SU-DHL-6 (cell line): Measurements from ENCODE around the gene DCC.

Source experiments
- H2AFZ ChIP-seq: fragments of 200-600 bp; sonication (generic); 2 replicates; pipeline ENCODE4 v1.6.1; 2014; ENCODE audit warnings: low read depth, mild to moderate bottlenecking, moderate library complexity, mixed read lengths, antibody characterized with exemption, low read length; ENCODE audit not compliant: severe bottlenecking
- H3F3A ChIP-seq: fragments of 200-600 bp; shearing (Covaris generic); 2 replicates; pipeline ENCODE4 v1.6.0; 2016; ENCODE audit warnings: antibody characterized with exemption, mild to moderate bottlenecking; ENCODE audit not compliant: insufficient read depth
- H3K27ac ChIP-seq: fragments of 200-600 bp; sonication (generic); 2 replicates; pipeline ENCODE4 v1.5.1; 2016; ENCODE audit warnings: low read depth, mild to moderate bottlenecking, low read length, moderate library complexity, mixed read lengths
- H3K27me3 ChIP-seq: fragments of 200-600 bp; sonication (generic), shearing (Covaris generic); 2 replicates; pipeline ENCODE4 v1.6.0; 2014; ENCODE audit warnings: mild to moderate bottlenecking, low read length
- H3K36me3 ChIP-seq: fragments of 200-600 bp; sonication (generic); 2 replicates; pipeline ENCODE4 v1.6.1; 2014; ENCODE audit warnings: mild to moderate bottlenecking, low read length, mixed read lengths
- H3K4me2 ChIP-seq: fragments of 300-600, 200-600 bp; shearing (Covaris generic), sonication (generic); 2 replicates; pipeline ENCODE4 v1.6.0; 2014; ENCODE audit warnings: low read length, low read depth, mild to moderate bottlenecking; ENCODE audit not compliant: poor library complexity, severe bottlenecking
- H3K4me3 ChIP-seq: fragments of 200-600 bp; sonication (generic); 2 replicates; pipeline ENCODE4 v1.5.1; 2014; ENCODE audit warnings: antibody characterized with exemption, low read length, mild to moderate bottlenecking, mixed read lengths; ENCODE audit not compliant: insufficient read depth, poor library complexity, severe bottlenecking
- H3K79me2 ChIP-seq: fragments of 200-600 bp; sonication (generic); 2 replicates; pipeline ENCODE4 v1.6.1; 2014; ENCODE audit warnings: mild to moderate bottlenecking, low read length, moderate library complexity; ENCODE audit not compliant: insufficient read depth
- H3K9ac ChIP-seq: fragments of 200-600 bp; sonication (generic); 2 replicates; pipeline ENCODE4 v1.7.0; 2014; ENCODE audit warnings: mild to moderate bottlenecking, low read length
- H3K9me2 ChIP-seq: fragments of 200-600 bp; sonication (generic); replicated peaks from 2 replicates; pipeline ENCODE4 v1.6.1; 2014; ENCODE audit warnings: low read length; ENCODE audit not compliant: insufficient read depth
- H3K9me3 ChIP-seq: fragments of 200-600 bp; sonication (generic); 2 replicates; pipeline ENCODE4 v1.6.1; 2014; ENCODE audit warnings: low read length, mixed read lengths; ENCODE audit not compliant: insufficient read depth
- H4K20me1 ChIP-seq: fragments of 200-600 bp; sonication (generic); 2 replicates; pipeline ENCODE4 v1.6.1; 2014; ENCODE audit warnings: low read depth, mild to moderate bottlenecking, antibody characterized with exemption, low read length, moderate library complexity, mixed read lengths
- EZH2phosphoT487 ChIP-seq: fragments of 200-600 bp; sonication (generic), shearing (Covaris generic); conservative IDR thresholded peaks from 2 replicates; pipeline ENCODE4 v1.6.1; 2018; ENCODE audit warnings: mild to moderate bottlenecking, antibody characterized with exemption, low read length, moderate library complexity, mixed read lengths
- TF ChIP-seq, protein P1 (sequence below): fragments of 200-600 bp; sonication (generic); IDR thresholded peaks from one replicate; pipeline ENCODE4 v1.5.1; 2017; ENCODE audit warnings: antibody characterized with exemption, mild to moderate bottlenecking, low read length, moderate library complexity; ENCODE audit not compliant: insufficient read depth, poor library complexity, severe bottlenecking

DCC gene

DNA sequence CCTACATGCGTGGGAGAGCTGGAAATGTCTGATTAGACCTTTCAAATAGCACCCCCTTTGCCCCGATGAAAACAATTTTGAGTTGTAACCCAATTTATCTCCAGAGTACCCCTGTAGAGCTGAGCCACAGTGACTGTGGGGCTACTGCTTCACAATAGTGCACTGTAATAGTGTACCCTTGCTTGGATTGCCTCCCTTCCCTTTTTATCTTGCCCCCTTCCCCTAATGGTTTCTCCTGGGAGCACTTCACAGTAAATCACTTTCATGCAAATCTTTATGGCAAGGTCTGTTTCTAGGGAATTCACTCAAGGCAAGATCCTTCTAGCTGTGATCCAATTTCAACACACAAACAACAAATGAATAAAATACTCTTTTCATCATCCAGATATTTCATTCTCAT lies 1196.9 kb downstream of the DCC start:
- Histone ChIP-seq H4K20me1 (no peaks in the 10 kb centered on the region), H3K9me3 (no peaks in the 10 kb centered on the region), H3K36me3 (no peaks in the 10 kb centered on the region), H3K9me2 (0 out of 2 replicates have a peak, but pooled peaks cover 4% of the 10 kb centered on the region), H3K9ac (no peak overlapping the region), H3F3A (no peaks in the 10 kb centered on the region), H3K4me3 (no peak overlapping the region), H3K79me2 (no peaks in the 10 kb centered on the region), H2AFZ (no peak overlapping the region), H3K4me2 (no peak overlapping the region), H3K27ac (no peak overlapping the region), H3K27me3 (no peaks in the 10 kb centered on the region)
- TF ChIP-seq, protein P1, sequence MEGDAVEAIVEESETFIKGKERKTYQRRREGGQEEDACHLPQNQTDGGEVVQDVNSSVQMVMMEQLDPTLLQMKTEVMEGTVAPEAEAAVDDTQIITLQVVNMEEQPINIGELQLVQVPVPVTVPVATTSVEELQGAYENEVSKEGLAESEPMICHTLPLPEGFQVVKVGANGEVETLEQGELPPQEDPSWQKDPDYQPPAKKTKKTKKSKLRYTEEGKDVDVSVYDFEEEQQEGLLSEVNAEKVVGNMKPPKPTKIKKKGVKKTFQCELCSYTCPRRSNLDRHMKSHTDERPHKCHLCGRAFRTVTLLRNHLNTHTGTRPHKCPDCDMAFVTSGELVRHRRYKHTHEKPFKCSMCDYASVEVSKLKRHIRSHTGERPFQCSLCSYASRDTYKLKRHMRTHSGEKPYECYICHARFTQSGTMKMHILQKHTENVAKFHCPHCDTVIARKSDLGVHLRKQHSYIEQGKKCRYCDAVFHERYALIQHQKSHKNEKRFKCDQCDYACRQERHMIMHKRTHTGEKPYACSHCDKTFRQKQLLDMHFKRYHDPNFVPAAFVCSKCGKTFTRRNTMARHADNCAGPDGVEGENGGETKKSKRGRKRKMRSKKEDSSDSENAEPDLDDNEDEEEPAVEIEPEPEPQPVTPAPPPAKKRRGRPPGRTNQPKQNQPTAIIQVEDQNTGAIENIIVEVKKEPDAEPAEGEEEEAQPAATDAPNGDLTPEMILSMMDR = no peak
- TF ChIP-seq EZH2phosphoT487 = no peak

DNA sequence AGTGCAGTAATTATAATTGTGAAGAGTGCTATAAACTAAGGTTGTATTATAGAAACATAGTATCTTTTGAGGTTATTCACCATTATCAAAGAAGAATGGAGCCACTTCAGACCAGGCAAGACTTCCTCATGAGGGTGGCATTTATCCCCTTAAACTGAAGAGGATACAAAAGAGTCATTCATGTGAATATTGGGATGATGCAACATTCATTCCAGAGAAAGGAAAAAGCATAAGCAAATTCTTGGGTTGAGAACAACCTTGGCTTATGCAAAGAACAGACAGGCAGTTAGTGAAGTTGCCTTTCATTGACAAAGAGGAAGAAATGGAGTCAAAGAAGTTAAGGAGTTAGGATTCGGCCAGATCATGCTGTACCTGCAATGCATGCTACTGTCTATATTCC lies 1201.9 kb downstream of the DCC start:
- Histone ChIP-seq H4K20me1 (no peaks in the 10 kb centered on the region), H3K4me3 (no peak overlapping the region), H3K36me3 (no peaks in the 10 kb centered on the region), H3K4me2 (no peak overlapping the region), H3K9me2 (0 out of 2 replicates have a peak, but pooled peaks cover 4% of the 10 kb centered on the region), H3K9me3 (no peaks in the 10 kb centered on the region), H3K27ac (no peak overlapping the region), H3K79me2 (no peaks in the 10 kb centered on the region), H2AFZ (no peak overlapping the region), H3F3A (no peaks in the 10 kb centered on the region), H3K9ac (no peak overlapping the region), H3K27me3 (no peaks in the 10 kb centered on the region)
- TF ChIP-seq, protein P1 = no peak
- TF ChIP-seq EZH2phosphoT487 = no peak

DNA sequence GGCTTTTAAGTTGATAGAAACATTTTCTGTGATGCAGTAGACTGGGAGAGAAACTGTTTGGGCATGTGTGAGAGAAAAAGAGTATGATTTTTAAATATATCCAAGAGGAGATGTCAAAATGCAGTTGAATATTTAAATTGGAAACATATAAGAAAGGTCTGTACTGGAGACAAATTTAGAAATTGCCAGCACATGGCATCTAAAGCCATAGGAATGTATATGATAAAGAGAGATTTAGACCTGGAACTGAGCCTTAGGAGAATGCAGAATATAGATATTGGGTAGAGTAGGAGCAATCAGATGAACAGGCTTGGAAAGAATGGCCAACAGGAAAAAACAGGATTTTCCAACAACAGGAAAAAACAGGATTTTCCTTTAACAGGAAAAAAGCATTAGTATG lies 1203.7 kb downstream of the DCC start:
- no peak overlapping the region for H3K9ac ChIP-seq
- H3K36me3 ChIP-seq = no peaks in the 10 kb centered on the region
- H3K4me3 ChIP-seq = no peak overlapping the region
- H4K20me1 ChIP-seq = no peaks in the 10 kb centered on the region
- no peak overlapping the region for H3K27ac ChIP-seq
- no peaks in the 10 kb centered on the region for H3K79me2 ChIP-seq
- H3K27me3 ChIP-seq = no peaks in the 10 kb centered on the region
- 0 out of 2 replicates have a peak, but pooled peaks cover 4% of the 10 kb centered on the region for H3K9me2 ChIP-seq
- no peaks in the 10 kb centered on the region for H3F3A ChIP-seq
- no peaks in the 10 kb centered on the region for H3K9me3 ChIP-seq
- TF ChIP-seq, protein P1 = no peak
- no peak overlapping the region for H2AFZ ChIP-seq
- H3K4me2 ChIP-seq = no peak overlapping the region

DNA sequence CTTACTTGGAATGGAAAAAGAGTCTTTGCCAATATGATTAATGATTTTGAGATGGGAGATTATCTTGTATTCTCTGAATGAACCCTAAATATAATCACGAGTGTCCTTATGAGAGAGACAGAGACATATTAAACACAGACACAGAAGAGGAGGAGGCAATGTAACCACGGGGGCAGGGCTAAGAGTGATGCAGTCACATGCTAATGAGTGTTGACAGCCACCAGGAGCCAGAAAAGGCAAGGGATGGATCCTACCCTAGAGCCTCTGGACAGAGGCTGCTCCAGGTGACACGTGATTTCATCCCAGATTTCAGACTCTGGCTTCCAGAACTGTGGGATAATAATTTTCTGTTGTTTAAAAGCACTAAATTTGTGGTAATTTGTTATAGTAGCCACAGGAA lies 1204.9 kb downstream of the DCC start:
- H3K79me2 ChIP-seq = no peaks in the 10 kb centered on the region
- no peaks in the 10 kb centered on the region for H3F3A ChIP-seq
- H3K27me3 ChIP-seq = no peaks in the 10 kb centered on the region
- H4K20me1 ChIP-seq = no peaks in the 10 kb centered on the region
- no peak for TF ChIP-seq EZH2phosphoT487
- TF ChIP-seq, protein P1 = no peak
- no peaks in the 10 kb centered on the region for H3K9me3 ChIP-seq
- no peak overlapping the region for H3K9ac ChIP-seq
- H3K4me3 ChIP-seq = no peak overlapping the region
- H3K27ac ChIP-seq = no peak overlapping the region
- H3K4me2 ChIP-seq = no peak overlapping the region
- no peaks in the 10 kb centered on the region for H3K36me3 ChIP-seq
- H3K9me2 ChIP-seq = no peaks in the 10 kb centered on the region
- no peak overlapping the region for H2AFZ ChIP-seq
